GM19397 (cell line): Measurements from ENCODE around the gene STOML1.

Experiments used
- ATAC-seq: cut with Tn5 transposase; IDR thresholded peaks from one replicate; pipeline ENCODE4 v1.9.1; 2021; ENCODE audit warnings: mild to moderate bottlenecking, moderate library complexity; ENCODE audit not compliant: unreplicated experiment

Gene STOML1

DNA sequence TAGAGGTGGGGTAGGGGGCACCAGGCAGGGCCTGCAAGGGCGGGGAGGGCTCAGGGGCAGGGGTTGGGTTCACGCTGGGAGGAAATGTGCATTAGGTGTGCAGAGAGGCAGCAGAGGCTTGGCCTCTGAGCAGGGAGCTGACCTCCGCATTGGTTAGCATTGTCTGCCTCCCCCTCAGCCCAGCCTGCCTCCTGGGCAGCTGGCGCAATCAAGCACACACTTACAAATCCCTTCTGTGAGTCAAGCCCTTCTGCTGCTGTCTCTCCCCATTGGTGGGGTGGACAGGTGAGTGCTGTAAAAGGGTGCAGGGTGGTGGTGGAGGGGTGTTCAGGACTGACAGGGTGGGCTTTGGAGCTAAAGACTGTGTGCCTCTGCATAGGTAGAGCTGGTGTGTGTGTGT is 56.5 kb downstream of the STOML1 start:
- ATAC-seq: no peak

DNA sequence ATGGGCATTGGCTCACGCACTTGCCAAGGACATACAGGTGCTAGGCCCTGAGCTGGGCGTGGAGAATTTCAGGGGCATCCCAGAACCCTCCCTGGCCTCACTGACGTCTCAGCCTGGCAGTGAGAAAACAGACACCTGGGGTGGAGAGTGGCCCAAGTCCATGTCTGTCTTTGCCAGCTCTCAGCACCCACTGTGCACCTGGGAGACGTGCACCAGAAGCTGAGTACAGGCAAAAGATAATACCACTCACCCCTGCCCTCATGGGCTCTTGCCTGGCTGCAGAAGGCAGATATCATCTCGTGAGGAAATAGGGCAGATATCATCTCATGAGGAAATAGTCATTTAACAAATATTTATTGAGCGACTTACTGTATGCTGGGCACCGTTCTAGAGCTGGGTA is 57.8 kb downstream of the STOML1 start:
- no peak for ATAC-seq

DNA sequence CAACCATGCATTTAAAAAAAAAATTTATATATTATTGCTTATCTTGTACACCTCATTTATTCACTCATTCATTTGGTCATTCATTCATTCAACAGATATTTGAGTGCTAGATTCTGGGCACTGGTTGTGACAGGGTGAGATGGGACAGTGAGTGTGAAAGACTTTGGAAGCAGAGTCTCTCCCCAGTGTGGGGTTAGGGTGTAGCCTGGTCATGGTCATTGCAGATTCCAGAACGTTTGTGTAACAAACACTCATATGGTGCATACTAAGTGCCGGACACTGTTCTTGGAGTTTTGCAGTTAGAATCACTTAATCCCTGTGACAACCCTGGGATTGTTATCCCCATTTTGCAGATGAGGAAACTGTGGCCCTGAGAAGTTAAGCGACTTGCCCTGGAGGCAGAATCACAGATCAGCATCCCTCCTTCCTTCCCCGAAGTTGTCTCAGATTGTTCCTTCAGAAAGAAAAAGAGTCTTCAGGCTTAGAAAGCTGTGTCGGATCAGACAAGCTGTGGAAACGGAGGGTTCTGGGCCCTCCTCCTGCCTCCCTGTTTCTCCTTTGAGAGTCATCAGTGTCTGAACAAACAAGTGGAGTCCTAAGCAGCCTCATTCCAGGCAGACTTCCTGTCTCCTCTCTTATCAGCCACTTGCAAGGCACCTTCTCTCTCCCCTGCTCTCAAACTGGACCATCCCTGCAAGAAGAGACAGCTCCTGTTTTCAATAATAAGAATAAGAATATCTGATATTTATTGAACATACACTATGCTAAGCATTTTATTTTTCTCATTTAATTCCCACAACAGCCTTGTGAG is 59.5 kb downstream of the STOML1 start:
- ATAC-seq: no peak

DNA sequence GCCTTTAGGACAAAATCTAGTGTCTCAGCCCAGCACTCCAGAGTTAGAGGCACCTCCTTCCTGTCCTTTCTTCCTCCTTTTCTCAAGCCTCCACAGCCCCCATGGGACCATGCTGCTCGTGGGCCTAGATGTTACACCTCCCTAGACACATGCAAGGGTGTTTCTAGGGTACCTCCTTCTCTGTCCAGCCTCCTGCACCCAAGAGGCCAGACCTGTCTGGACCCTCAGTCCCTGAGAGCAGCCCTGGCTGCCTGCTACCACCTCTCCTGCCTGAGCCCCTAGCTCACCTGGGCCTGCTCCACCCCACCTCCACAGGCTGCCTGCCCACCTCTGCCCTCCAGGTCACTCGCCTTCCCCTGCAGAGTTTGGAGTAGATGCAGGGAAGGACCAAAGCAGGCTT is 60.7 kb downstream of the STOML1 start:
- no peak for ATAC-seq

DNA sequence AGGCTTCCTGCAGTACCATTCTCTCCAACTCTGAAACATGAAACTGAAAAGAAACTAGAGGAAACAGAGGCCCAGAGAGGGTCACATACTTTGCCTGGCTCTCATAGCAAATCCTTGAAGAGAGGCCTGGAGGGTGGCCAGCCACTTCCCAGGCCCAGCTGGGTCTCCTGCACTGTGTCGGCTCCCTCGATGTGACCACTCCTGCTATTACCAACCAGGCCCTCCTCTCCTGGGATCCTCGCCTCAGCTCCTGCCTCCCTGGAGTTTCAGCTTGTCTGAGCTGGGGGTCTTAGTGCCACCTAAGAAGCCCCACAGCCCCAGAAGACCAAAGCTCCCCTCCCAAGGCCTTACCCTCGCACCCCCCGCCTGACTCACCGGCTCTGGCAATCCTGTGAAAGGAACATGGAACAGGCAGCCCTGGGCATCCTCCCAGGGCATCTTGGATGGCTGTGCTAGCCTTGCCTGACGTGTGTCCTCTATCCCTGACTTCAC is 61.3 kb downstream of the STOML1 start:
- ATAC-seq: no peak

DNA sequence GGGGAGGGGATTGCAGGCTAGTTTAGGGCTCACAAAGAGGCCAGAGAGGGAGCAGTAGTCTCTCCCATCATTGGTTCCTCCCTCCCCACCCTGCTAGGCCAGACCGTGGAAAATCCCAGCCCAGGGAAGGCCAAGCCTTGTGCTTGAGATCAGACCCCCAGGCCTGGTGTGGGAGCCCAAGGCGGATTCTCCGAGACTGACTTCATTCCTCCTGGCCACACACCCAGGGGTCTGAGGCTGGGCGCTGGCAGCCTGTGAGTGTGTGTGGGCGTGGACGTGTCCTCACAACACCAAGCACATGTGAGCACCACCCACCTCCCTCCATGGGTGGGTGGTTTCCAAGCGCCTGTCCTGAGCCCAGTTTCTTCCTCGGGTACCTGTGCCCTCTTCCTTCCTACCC is 61.7 kb downstream of the STOML1 start:
- ATAC-seq: no peak

DNA sequence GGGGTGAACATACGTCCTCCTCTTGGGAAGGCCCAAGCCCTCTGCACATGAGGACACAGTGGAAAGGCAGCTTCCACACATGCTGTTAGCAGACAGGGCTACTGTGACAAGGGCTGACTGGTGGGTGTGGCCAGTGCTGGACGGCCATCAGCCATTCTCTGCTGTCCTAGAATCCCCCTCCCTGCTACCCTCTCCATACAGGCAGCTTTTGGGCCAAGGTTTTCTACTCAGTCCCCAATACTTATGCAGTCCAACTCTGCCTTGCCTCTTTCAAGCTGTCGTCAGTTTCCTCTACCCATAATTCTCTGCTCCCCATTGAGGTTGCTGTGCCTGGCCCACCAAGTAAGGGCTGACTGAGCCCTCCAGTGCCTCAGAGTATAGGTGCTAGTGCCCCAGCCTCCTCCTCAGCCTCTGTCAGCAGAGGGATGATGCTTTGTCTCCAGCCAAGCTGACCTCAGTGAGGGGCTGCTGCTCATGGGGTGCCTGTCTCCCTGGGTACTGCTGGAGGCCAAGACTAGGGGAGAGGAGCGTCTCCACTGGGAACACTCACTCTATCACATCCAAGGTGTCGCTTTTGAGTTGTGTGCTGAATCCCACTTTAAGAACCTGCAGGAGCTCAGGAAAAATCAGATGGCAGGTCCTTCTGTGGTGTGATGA is 63.0 kb downstream of the STOML1 start:
- no peak for ATAC-seq
